GM19193 (cell line): Measurements from ENCODE around the gene SLC15A5.

Experiments
- POLR2A ChIP-seq: IDR thresholded peaks from 4 replicates; pipeline ENCODE4 v1.6.1; 2011; ENCODE audit not compliant: insufficient read depth, insufficient read length; ENCODE audit errors: extremely low read depth

Gene SLC15A5

DNA sequence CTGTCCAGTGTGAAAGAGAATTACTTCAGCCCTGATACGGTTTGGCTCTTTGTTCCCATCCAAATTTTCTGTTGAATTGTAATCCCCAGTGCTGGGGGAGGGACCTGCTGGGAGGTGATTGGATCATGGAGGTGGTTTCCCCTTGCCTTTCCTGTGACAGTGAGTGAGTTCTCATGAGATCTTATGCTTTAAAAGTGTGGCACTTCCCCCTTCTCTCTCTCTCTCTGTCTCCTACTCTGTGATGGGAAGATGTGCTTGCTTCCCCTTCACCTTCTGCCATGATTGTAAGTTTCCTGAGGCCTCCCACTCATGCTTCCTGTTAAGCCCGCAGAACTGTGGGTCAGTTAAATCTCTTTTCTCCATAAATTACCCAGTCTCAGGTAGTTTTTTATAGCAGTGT, 5.5 kb upstream of the SLC15A5 start:
- no peak for TF ChIP-seq POLR2A

DNA sequence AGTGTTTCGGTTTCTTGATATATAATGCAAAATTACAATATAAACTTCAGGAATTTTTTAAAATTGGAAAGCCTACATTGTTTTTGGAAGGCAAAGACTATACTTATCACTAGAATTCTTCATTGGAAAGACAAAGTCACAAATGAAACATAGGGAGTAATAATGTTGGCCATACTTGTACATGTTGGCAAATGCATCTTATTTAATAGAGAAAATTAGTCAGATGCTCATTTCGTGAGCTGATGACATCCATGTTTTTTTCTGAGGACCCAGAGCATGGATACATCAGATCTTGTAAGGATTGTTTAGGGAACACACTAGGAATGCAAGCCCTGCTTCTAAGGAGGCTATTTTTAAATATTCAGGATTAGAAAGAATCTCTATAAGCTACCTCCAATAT, 4.6 kb upstream of the SLC15A5 start:
- no peak for TF ChIP-seq POLR2A

DNA sequence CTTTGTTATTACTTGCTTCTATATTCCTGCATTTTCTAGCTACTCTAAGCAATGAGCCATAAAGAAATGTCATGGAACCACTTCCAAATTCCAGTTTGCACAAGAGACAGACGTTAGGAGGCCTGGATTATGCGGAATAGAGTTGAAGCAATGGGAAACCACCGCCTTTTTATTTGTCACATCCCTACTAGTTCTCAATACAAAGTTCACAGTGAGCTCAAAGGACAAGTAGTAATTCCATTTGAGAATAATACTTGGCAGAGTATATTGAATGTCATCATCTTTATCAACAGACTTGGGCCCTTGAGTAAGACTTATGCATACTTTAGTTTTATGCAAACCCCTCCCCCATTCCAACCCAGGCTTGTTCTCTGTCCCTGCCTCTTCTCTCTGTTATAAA, 3.7 kb upstream of the SLC15A5 start:
- no peak for TF ChIP-seq POLR2A

- TF ChIP-seq POLR2A: no peak
These were observed 5.3 kb downstream of the SLC15A5 start for GRCh38 chr12:16272222-16272621.

DNA sequence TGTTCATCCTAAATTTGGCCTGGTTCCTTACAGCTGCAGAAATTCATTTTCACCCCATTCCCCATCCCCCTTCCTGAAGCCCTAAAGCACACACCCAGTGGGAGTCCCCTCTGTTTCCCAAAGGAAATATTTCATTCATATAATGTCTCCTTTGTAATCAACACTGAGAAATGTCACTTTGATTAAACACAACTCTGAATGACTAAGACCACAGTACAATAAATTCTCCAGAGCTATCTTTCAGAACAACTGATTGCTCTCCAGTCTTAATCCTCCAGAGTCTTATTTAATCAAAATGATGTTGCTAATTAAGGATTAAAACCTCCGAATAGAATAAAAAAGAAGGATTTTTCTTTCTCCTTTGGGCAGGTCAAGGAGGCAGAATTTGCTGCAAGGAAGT, 6.4 kb downstream of the SLC15A5 start:
- no peak for TF ChIP-seq POLR2A

- TF ChIP-seq POLR2A: no peak
These were observed 7.5 kb downstream of the SLC15A5 start for GRCh38 chr12:16269946-16270345.

- no peak for TF ChIP-seq POLR2A
These were observed 11.4 kb downstream of the SLC15A5 start for GRCh38 chr12:16266085-16266484.

GRCh38 chr12:16261944-16262475, 15.5 kb downstream of the SLC15A5 start:
- no peak for TF ChIP-seq POLR2A

DNA sequence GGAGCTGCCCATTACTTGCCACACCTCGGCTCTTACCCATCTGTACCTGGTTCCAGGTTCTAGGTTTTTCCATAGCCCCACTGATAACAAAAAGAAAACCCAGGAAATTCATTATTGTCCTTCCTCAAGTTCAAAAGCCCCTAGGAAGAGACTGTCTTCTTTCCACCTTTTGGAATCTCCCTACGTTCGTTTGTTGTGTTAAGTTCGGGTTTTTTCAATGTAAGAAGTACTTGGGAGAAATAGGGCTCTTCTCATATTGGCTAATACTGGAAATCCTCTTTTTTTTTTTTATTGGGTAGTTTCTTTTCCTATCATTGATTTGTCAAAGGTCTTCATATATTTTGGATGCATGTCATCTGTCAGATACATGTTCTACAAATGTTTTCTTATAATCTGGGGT, 17.3 kb downstream of the SLC15A5 start:
- no peak for TF ChIP-seq POLR2A

DNA sequence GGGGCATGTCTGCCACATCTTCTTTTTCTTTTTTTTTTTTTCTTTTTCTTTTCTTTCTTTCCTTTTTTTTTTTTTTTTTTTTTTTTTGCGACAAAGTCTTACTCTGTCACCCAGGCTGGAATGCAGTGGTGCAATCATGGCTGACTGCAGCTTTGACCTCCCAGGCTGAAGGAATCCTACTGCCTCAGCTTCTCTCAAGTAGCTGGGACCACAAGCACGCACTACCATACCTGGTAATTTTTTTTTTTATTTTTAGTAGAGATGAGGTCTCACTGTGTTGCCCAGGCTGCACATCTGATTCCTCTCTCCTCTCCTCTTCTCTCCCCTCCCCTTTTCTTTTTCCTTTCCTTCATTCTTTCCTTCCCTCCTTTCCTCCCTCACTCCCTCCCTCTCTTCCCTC, 18.5 kb downstream of the SLC15A5 start:
- no peak for TF ChIP-seq POLR2A

DNA sequence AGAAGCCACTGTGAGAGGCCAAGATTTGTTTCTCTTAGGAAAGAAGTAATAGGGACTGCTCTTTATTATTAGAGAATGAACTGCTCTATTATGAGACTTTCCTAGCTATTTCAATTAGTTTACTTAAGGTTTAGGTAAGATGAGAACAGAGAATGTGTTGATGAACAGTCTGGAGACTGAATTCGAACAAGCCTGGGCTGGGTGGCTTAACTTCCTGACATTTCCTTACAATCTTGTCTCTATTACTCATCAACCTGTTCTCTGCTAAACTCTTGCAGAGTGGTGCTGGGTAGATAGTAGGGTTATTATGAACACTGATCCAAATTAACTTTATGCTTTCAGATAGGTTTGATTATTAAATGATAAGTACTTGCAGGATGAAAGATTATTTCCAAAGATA, 31.2 kb downstream of the SLC15A5 start:
- no peak for TF ChIP-seq POLR2A

DNA sequence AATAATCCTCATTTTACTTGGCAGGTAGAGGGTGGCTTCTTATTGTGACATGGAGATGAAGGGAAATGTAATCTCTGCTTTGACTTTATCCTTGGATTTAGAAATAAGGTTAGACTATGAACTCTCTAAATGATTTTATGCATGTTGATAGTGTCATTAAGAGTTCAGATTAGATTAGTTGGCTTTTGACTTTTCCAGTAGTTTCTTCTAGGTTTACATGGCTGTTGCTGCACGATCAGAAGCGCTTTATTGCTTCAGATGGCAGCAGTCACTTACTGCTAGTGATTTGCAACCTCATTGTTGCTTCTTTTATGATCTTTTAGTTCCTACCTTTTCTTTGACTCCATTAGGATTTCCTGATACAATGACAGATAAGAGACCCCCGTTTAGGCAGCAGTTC, 32.3 kb downstream of the SLC15A5 start:
- no peak for TF ChIP-seq POLR2A

DNA sequence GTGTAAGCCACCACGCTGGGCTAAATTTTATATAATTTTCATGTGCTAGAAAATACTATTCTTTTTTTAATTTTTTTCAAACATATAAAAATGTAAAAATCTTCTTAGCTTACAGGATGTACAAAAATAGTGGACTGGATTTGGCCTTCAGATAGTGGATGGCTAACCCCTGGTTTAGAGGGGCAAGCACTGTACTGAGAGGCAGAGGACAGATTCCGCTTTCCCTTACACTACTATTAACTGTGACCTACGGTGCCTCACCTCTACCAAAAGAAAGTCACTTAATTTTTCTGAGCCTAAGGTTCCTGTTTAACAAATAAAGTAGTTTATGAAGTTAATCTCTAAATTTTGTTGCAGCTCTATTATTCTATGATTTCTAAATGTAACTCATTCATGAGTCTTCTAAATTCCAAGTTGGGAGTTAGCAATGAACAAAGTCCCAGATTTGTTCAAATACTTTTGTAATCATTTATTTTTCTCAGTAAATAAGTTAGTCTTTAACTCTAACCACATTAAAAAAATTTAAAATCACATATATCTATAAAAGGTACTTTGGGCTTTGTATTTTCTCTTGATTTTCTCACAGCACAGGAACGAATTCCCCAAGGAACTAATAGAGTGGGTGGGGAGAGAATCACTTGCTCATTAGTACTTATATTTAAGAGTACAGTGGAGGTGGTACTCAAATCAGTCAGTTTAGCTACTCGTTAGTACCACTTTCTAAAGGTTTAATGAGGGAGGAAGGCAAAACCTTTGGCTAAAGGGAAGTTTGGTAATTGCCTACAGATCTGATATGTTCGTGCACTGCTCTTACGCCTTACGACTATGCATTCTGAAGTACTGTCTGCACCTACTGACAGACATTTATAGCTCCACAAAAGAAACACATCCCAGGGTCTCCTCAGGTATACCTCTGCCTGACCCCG, 33.7 kb downstream of the SLC15A5 start:
- TF ChIP-seq POLR2A: no peak

GRCh38 chr12:16241346-16241745, 36.1 kb downstream of the SLC15A5 start:
- no peak for TF ChIP-seq POLR2A

GRCh38 chr12:16238661-16239060, 38.8 kb downstream of the SLC15A5 start:
- no peak for TF ChIP-seq POLR2A

DNA sequence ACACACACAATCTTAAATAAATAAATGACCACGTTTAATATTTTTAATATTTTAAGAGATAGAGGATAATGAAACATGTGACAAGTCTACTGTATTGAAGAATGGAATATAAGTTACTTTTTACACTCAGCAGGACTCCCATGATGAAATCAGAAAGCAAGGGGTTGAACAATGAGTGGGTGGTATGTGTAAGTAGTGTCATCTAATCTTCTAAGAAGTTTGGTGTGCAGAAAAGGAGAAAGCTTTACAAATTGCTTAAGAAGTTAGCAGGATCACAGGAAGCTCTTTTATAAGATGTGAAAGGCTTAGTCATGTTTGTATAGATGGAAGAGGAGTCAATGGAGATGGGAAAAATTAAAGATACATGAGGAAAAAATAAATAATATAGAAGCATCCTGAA, 47.8 kb downstream of the SLC15A5 start:
- TF ChIP-seq POLR2A: no peak
